HG02798 (cell line): Measurements from ENCODE around the gene RBM39.
"Not testable (repeated sequence)": the region's sequence is repeated elsewhere in the genome, so short reads cannot be mapped to it uniquely, and the experiment has no call there.

Experiments
- ATAC-seq: cut with Tn5 transposase; IDR thresholded peaks from one replicate; pipeline ENCODE4 v1.9.1; 2021; ENCODE audit warnings: mild to moderate bottlenecking; ENCODE audit not compliant: unreplicated experiment, poor library complexity

The RBM39 gene

DNA sequence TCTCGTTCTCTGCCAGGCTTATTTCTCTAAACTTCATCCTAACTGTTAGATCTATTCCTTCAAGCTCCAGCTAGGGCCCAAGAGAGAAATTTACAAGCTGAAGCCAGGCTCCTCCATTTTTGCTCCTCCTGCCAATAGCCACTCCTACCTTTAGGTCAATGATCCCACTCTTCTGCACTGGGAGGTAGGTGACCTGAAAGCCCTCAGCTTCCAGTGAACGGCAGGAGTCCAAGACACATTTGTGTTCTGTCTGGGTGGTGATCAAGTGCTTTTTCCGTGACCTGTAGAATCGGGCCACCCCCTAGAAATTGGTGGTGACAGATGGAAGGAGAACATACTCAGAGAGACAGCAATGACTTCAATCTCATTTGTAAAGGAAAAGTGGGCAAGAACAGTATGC is 51.8 kb downstream of the RBM39 start:
- no peak for ATAC-seq

DNA sequence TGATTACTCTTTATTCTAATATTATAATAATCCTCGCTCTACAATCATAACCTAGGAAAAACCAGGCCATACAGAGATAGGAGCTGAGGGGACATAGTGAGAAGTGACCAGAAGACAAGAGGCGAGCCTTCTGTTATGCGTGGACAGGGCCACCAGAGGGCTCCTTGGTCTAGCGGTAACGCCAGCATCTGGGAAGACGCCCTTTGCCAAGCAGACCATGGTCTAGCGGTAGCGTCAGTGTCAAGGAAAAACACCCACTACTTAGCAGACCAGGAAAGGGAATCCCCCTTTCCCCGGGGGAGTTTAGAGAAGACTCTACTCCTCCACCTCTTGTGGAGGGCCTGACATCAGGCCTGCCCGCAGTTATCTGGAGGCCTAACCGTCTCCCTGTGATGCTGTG is 55.2 kb downstream of the RBM39 start:
- ATAC-seq: not testable (repeated sequence)

DNA sequence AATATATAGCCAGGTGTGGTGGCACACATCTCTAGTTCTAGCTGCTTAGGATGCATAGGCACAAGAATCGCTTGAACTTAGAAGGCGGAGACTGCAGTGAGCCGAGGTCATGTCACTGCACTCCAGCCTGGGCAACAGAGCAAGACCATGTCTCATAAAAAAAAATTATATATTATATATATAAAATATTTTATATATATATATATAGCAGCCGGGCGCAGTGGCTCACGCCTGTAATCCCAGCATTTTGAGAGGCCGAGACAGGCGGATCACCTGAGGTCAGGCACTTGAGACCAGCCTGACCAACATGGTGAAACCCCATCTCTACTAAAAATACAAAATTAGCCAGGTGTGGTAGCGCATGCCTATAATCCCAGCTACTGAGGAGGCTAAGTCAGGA is 56.7 kb downstream of the RBM39 start:
- not testable (repeated sequence) for ATAC-seq

DNA sequence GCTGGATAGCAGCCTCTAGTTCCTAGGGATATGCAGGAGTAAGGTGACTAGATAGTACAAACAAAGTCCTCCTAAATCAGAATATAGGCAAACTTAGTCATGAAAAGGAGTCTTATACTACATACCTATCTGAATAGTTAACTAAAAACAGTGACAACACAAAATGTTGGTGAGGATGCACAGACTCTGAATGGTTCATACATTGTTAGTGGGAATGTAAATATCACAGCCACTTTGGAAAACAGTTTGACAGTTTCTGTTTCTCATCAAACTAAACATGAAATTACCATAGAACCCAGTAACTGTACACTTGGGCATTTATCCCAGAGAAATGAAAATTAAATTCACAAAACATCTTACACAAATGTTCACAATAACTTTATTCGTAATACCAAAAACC is 60.1 kb downstream of the RBM39 start:
- no peak for ATAC-seq

DNA sequence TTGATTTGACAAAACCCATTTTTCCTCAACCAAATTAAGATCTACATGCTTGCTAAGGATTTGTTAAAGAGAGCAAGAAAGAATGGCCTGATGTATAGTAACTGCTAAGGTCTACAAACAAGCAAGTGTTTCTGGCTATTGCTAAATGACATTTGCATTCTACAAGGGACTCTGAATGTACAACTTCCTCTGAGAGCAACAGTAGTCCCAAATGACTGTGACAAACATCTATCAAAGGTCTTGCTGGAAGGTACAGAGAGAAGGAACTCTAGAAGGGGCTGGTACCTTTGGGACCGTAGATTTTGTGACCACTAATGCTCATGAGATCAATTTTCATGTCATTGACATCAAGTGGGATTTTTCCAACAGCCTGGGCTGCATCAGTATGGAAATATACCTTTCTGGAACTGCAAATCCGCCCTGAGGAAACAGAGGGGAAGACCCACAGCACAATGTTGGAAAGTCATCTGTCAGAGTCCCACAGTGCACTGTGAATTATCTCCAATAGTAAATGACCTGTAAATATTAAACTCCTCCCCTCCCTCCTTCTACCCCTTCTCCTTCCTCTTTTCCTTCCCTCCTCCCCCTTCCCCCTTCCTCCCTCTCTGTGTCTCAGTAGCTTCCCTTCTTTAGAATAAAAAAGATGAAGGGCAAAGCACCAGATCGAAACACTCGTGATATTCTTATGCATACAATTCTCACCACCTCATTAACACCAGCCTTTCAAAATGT is 61.4 kb downstream of the RBM39 start:
- ATAC-seq: no peak

DNA sequence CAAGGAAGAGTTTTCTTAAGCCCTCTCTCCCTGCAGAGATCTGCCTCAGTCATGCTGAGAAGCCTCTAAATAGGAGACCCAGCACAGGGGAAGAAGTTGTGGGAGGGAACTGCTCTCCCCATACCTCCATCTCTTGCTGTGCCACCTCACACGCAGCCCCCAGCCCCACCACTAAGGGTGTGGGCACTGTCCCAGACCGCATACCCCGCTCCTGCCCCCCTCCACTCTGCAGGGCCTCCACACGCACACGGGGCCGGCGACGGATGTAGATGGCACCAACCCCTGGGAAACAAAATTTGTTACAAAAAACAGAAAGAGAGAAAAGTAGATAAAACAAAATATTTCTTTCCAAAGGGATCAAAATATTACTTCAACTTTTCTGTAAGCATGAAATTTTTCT is 67.1 kb downstream of the RBM39 start:
- ATAC-seq: no peak

DNA sequence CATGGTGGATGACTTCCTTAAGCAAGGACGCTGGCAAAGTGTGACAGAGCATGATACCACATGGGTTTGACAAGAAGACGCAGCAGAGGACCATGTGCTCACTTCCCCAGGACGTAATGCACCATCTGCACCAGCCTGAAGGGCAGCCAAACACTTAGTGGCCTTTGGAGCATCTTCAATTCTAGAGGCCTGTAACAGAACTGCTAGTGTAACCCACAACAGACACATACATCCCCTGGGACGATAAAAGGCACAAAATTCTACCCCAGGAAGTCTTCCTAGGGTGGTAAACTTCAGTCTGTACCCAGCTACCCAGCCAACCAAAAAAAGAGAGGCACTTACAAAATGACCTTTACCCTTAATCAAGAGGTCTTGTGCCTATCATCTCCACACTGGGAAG is 68.2 kb downstream of the RBM39 start:
- no peak for ATAC-seq

DNA sequence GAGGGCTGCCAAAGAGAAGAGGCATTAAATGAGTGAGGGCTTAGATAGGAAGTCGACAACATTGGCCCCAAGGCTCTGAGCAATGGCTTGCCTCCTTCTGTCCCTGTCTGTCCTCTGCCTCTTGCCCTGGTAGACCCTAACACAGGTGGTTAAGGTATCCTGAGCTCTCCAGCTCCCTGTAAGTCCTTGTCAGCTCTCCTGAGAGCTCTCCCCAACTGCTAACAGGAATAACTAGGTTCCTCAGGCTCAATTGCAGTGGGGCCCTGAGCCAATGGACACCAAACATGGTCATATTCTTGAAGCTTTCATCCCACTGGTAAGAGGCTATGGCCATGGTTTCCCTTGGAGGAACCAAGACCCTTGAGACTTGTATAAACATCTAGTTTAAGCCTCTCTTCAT is 72.4 kb downstream of the RBM39 start:
- ATAC-seq: no peak

DNA sequence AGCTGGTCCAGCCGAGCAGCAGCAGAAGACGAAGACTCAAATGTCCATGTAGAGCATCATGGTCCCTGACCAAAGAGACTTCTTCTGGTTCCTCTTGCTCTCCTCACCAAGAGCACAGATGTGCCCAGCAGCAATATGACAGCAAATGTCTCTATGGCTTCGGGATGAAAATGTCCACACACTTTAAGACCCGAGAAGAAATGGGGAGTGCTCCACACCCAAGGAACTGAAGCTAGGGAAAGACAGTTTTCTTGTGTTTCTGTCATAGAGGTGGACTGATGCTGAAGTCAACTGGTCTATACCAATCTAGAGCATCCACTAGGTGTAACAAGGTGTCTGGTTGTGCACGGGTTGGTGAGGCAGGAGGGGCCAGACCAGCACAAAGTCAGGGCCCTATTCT is 72.8 kb downstream of the RBM39 start:
- no peak for ATAC-seq

DNA sequence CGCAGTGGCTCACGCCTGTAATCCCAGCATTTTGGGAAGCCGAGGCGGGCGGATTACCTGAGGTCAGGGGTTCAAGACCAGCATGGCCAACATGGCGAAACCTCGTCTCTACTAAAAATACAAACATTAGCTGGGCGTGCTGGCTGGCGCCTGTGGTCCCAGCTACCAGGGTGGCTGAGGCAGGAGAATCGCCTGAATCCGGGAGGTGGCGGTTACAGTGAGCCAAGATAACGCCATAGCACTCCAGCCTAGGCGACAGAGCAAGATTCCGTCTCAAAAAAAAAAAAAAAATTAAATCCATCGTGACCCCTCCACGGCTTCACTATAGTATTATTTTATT is 76.1 kb downstream of the RBM39 start:
- no peak for ATAC-seq

DNA sequence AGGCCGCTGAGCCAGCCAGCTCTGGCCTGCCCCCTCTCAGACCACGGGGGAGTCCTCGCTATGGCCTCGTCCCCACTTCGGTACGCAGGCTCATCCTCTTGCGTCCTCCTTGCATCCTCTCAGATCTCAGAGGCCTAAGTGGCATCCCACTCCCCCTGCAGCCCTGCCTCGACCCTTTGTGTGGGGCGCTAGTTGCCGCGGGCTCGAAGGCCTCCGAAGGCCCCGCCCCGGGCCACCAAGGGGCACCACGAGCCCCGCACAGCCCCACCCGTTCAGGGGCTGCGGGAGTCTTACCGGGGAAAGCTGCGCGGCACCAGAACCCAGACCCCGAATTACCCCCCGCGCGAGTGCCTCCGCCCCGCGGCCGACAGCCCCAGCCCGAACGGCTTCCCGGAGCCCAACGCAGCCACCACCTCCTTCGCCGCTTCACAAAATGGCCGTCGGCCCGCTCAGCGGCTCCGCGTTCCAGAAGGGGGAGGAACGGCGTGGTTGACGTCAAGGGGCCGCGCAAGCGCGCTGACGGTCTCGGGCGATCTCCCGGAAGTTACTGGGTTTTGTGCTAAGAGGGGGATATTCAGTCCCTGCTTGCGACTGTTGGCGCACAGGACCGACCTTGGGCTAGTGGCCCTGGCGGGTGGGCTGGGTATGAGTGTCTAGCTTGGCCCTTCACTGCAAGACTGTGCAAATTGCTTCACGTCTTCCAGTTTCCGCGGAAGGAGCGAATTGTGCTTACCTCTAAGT is 77.4 kb downstream of the RBM39 start, which contains the start of the genes CPNE1 and RBM12:
CPNE1 (minus strand) TSS at position 435 of the 741 bp plus-strand sequence. CDS start 31,977 bp downstream, outside the sequence.
RBM12 (minus strand) TSS at position 435 of the 741 bp plus-strand sequence. CDS start 9,578 bp downstream, outside the sequence.
- peak; percentile 85 for ATAC-seq

DNA sequence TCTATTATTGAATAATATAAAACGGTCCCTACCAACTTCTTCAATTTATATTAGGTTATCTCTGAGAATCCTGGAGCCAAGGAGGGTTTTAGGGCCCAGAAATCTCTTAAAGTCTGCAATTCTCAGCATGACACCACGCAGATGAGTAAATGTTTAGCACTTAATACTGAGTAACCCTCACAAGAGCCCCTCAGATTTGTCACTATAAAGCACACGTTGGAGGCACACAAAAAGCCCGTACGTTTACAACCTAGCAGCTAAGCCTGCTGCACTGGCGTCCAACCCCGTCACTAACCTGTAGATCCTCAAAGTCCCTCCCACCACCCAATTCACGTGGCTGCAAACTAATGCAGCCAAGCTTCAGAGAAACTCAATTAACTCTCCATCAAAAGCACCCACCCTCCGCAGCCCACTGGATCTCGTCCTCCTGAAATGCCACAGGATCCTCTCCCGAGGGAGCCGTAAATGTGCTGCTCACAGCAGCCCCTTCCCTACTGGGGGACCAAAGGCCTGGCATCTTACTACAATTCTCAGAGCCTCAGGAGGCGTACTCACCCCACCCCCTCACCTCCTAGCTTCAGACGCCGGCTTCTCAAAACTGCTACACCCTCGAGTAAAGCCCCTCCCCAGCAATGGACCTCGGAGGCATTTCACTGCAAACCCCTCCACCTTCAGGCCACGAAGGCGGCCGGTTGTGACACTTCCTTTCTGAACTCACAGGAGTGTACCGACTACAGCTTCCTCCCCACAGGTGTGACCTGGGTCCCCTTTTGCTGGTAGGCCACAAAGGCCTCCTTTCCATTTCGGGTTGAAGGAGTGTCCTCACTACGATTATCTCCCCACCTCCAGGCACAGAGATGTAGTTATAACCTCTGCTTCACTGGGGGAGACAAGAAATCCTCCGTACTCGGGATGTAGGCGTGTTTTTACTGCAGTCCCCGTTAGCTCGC is 78.3 kb downstream of the RBM39 start:
- peak; percentile 25 for ATAC-seq

DNA sequence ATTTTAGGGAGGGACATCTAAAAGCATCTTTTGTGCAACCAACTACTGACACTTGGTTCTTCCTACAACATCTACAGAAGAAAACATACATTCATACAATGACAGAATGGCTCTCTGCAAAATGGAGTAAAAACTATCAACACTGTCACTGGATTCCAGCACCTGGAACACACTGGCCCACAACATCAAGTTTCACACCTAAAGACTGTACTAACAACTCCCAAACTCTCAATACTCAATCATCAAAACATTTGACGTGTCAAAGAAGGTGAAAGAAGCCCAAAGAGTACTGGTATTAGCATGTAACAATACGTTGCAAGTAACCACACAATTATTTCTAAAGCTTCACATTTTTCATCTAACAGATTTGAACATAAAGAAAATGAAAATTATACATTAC is 79.5 kb downstream of the RBM39 start:
- no peak for ATAC-seq

DNA sequence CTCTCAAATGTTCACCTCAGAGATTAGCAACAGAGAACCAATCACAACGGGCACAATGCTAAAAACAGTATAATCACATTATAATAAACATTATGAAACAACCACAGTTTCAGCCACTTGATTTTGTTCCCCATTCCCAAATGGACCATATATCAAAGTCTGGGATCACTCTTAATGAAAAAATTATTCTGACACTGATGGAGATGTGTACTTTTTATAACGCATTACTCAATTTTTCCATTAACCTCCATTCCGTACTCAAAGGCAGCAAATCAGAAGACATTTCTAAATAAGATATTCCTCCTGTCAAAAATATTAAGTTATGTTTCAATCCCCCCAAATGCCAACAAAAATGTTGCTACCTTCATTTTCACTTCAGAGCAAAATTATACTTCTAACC is 80.2 kb downstream of the RBM39 start:
- ATAC-seq: no peak

DNA sequence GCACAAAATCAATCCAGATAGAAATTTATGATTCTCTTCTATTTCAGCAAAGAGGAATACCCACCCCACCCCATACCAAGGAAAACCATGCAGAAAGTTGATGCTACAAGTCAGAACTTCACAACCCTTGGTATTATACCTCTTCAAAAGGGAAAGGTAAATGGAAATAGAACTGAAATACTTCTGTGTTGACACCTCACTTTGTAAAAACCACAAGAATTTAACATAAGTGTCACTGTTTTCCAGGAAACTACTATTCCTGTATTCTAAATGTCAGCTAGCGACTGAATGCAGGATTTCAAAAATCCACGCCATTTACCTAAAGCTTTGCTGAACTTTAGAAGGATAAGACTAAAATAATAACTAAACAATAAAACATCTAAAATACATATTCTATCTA is 81.0 kb downstream of the RBM39 start:
- no peak for ATAC-seq

DNA sequence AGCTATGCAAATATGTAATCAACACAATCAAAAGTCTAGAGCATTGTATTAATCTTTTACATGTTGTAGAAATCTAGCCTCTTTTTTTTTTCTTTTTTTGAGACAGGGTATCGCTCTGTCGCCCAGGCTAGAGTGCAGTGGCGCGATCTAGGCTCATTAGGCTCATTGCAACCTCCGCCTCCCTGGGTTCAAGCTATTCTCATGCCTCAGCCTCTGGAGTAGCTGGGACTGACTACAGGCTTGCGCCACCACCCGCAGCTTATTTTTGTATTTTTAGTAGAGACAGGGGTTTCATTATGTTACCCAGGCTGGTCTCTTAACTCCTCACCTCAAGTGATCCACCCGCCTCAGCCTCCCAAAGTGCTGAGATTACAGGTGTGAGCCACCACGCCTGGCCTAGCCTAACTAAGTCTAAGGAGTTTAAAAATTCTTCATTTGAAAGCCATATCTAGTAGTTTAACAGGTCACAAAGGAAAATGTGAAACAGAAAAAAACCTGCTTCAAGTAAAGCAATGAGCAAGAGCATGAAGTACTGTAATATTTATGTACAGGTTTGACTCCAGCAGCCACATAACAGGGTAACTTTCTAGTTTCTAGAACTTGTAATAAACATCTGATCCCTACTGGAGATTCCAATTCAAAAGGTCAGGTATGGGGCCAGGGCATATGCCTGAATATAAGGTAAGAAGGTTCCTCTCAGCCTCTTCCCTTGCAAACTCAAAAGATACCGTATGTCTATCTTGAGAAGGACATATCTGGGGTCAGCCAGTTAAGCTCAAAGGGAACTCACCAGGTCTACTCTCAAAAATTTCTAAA is 81.7 kb downstream of the RBM39 start:
- ATAC-seq: no peak

DNA sequence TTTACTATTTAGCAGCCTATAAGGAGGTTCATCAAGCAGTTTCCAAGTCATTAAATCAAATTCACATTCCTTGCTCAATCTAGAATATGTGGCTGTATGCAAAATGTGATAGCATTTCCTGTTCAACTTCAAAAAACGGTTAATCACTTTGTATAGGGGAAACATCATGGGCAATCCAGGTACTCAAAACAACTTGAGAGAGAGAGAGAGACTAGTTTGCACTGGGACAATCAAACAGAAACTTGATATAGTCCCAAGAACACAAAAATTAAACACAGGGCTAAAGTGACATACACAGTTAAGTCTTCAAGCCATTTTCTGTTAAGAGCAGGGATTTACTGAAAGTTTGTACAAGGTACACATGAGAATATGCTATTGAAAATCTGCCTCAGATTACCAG is 84.8 kb downstream of the RBM39 start:
- no peak for ATAC-seq

DNA sequence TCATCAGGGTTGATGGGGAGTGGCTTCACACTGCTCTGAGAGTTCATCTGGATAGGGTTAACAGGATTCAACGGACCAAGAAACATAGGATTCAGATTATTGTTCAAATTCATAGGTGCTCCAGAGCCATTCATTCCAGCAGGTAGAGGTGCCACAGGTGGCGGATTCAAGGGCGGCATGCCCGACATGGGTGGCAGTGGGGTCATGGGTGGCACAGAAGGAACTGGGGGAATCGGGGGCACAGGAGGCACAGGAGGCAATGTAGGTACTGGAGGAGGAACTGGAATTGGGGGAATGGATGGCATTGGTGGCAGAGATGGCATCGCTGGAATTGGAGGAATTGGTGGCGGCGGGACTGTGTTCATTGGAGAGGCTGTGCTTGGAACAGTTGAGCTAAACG is 87.6 kb downstream of the RBM39 start:
- no peak for ATAC-seq

DNA sequence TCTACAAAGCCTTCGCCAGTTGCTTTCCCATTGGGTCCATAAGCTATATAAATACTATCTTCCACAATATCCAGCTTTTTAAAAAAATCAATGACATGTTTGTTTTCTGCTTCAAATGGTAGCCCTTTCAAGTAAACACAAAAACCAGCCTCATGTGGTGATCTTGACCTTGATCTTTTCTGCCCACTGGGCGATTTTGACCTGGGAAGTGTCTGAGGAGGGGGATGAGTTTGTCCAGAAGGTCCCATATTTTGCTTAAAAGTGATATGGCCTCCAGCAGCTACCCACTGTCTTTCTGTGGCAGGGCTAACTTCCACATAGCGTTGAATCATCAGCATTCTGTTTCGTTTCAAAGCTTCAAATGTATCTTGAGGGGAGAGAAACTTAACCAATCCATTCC is 88.2 kb downstream of the RBM39 start:
- ATAC-seq: no peak
